AG09319 (cell line): Measurements from ENCODE around the gene VPS11.

ENCODE experiments used
- DNase-seq: peaks from one replicate; pipeline ENCODE4 v3.0.0-alpha.2; 2010; ENCODE audit warnings: low read depth; ENCODE audit errors: extremely low read depth
- CTCF ChIP-seq: IDR thresholded peaks from 2 replicates; pipeline ENCODE4 v1.5.1; 2011; ENCODE audit warnings: low read depth, mild to moderate bottlenecking, inconsistent platforms, low read length, moderate library complexity

The VPS11 gene

DNA sequence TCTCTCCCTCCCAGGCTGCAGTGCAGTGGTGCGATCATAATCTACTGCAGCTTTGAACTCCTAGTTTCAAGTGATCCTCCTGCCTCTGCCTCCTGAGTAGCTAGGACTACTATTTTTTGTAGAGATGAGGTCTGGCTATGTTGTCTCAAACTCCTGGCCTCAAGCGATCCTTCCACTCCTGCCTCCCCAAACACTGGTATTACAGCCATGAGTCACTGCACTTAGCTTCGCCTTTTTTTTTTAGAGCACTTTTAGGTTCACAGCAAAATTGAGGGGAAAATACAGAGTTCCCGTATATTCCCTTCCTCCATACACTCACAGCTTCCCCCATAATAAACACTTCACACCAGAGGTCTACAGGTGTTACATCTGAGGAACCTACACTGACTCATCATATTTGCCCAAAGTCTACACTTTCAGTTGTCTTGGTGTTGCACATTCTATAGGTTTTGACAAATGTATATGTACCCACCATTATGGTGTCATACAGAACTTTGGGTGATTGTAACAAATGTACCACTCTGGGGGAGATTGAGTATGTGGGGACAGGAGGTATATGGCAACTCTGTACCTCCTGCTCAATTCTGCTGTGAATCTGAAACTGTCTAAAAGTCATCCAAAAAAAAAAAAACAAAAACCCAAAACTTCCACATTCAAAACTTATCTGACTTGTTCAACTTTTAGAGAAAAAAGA, 25.6 kb upstream of the VPS11 start:
- no peak for DNase-seq

GRCh38 chr11:119042927-119043326, 24.7 kb upstream of the VPS11 start:
- TF ChIP-seq CTCF: no peak
- no peak for DNase-seq

More for the DNA sequence above, 25.6 kb upstream of the VPS11 start:
- no peak for TF ChIP-seq CTCF

DNA sequence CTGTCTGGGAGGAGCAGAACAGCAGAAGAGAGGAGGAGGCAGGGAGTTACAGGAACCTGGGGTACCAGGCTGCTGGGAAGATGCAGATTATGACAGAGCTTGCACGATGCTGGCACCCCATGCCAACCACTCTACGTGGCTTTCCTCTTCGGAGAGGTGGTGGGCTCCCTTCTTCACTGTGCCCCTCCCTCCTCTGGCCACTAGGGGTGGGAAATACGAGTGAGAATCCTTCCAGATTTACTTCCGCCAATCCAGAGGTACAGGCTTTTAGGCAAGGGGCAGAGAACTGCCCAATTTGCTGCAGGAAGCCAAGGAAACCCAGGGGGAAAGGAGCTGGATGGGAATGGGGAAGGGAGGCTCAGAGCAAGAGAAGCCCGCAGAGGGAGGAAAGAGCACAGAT, 22.9 kb upstream of the VPS11 start:
- no peak; the same call in 1 of the 2 replicates for TF ChIP-seq CTCF
- no peak for DNase-seq

- no peak for TF ChIP-seq CTCF
- no peak for DNase-seq
Observed at GRCh38 chr11:119046489-119046888, 21.1 kb upstream of the VPS11 start.

DNA sequence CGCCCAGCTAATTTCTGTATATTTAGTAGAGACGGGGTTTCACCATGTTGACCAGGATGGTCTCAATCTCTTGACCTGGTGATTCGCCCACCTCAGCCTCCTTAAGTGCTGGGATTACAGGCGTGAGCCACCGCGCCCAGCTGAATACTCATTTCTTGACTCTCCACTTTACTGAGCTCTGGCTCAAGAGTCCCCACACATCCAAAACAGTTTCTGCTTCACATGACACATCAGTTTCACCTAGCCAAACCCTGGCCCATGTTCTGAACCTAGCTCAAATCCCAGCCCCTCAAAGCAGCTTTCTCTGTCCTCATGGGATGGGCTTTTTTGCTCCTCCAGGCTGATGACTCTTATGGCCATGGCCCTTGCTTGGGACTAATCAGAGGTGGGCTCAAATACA, 20.4 kb upstream of the VPS11 start:
- DNase-seq: no peak
- no peak for TF ChIP-seq CTCF

DNA sequence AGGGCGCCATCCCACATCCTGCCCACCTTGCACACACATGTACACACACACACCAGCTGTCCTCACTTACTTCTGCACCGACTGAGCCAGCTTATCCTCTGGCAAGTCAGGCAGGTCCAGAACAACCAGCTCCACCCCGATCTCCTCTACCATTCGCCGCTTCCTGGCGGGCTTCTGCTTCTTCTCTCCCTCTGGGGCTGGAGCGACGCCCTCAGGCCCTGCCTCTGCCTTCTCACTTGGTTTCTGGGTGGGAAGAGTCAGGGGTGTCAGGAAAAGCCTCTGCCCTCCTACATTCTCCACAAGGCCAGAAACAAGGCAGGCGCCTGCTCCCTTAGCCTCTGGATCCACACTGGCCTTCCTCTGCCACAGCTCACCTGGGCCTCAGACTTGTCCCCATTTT, 19.0 kb upstream of the VPS11 start:
- DNase-seq: no peak
- no peak for TF ChIP-seq CTCF

DNA sequence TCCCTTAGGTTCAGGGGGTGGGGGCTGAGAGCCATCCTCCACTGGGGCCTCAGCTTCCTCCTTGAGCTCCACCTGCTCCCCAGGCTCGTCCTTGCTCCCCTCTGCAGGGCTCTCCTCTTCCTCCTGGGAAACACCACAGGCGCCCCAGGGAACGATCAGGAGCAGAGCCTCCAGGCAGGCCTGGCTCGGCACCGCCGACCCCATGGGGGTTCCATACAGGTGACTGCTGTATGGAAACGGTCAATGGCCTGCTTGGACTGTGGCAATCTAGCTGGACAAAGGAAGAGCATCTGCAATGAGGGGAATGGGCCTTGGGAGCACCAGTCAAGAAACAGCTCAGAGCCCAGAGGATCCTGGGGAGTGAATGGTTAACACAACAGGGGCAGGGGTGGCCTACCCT, 18.5 kb upstream of the VPS11 start:
- no peak for DNase-seq
- TF ChIP-seq CTCF: no peak
